KBM-7 (cell line): ENCODE results near the gene CA9.
A peak's percentile ranks its signal among the peaks of the same experiment; 100 is the strongest.
"Not testable (repeated sequence)": the region's sequence is repeated elsewhere in the genome, so short reads cannot be mapped to it uniquely, and the experiment has no call there.

Experiments
- DNase-seq: peaks from one replicate; pipeline ENCODE4 v3.0.0-alpha.2; 2015
- in situ Hi-C: fragments of 300-500 bp; cut with MboI; formaldehyde crosslinking; loops from 2 replicates; pipeline ENCODE4 v1.14.3; 2020; ENCODE audit warnings: low sequenced_read_pairs, low pct_unique_long_range_greater_than_20kb, mixed read lengths

CA9 gene

DNA sequence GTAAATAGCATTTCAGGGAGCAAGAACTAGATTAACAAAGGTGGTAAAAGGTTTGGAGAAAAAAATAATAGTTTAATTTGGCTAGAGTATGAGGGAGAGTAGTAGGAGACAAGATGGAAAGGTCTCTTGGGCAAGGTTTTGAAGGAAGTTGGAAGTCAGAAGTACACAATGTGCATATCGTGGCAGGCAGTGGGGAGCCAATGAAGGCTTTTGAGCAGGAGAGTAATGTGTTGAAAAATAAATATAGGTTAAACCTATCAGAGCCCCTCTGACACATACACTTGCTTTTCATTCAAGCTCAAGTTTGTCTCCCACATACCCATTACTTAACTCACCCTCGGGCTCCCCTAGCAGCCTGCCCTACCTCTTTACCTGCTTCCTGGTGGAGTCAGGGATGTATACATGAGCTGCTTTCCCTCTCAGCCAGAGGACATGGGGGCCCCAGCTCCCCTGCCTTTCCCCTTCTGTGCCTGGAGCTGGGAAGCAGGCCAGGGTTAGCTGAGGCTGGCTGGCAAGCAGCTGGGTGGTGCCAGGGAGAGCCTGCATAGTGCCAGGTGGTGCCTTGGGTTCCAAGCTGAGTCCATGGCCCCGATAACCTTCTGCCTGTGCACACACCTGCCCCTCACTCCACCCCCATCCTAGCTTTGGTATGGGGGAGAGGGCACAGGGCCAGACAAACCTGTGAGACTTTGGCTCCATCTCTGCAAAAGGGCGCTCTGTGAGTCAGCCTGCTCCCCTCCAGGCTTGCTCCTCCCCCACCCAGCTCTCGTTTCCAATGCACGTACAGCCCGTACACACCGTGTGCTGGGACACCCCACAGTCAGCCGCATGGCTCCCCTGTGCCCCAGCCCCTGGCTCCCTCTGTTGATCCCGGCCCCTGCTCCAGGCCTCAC lies at the start of gene CA9:
Gene CA9, plus strand, starts transcription at position 797 of the 893 bp plus-strand sequence. Its CDS starts 32 bp downstream, at position 829.
- in situ Hi-C loops: no loop called here
- no peak for DNase-seq

DNA sequence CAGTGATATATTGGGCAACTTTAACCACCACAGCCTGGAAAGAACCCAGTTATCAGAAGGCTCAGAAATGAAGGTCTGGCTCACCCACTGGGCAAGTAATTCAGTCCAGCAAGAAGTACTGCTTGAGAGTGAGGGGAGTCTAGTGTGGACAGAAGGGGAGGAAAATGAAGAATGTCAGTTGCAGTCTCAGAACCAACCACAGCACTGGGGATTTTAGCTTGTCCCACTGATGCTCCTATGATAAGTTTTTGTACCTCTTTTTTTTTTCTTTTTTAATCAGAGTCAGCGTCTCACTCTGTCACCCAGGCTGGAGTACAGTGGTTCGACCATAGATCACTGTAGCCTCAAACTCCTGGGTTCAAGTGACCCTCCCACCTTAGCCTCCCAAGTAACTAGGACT lies 46.2 kb upstream of the CA9 start:
- DNase-seq: no peak
- in situ Hi-C loops: no loop called here

DNA sequence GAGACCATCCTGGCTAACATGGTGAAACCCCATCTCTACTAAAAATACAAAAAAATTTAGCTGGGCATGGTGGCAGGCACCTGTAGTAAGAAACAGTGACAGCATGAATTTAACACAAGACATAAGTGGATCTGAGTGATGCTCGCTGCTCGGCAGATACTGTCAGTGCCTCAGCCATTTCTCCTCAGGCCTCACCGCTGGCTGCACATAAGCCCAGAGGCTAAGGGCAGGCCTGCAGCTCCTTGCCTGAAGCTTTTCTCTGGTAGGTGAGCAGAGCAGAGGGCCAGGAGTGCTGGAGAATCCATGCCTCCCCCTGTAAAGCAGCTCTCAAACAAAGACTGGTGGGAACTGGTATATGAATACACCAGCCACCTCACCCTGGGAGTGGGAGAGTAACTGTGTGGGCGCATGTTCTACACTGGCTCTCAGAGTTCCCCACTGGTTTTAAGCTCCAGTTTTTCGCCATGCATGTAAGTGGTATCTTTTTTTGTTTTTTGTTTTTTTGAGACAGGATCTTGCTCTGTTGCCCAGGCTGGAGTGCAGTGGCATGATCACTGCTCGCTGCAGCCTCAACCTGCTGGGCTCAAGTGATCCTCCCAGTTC lies 45.2 kb upstream of the CA9 start:
- DNase-seq: no peak
- in situ Hi-C loops: no loop called here

DNA sequence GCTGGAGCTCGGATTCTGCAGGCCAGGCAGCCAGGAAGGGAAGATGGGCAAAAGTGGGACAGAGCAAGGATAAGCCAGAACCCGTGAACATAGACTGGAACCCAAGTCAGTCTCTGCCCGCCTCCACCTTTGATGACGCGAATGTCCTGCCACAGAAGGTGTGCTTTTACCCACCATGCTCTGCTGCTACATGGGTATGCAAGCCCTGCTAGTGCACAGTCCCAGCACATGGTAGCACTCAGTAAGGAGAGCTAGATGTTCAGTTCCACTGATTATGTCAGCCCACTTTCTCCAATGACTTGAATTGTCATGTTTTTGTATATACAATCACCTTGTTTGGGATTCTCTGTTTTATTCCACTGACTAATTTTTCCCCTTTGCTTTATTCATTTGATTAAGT lies 44.1 kb upstream of the CA9 start:
- in situ Hi-C loops: no loop called here
- no peak for DNase-seq

GRCh38 chr9:35635730-35636129 lies 38.0 kb upstream of the CA9 start:
- no peak for DNase-seq
- in situ Hi-C loops: no loop called here

GRCh38 chr9:35636135-35636876 lies 37.4 kb upstream of the CA9 start:
- no peak for DNase-seq
- in situ Hi-C loops: no loop called here

- DNase-seq, in situ Hi-C loops: not testable (repeated sequence)
Observed at GRCh38 chr9:35636877-35637246, 36.9 kb upstream of the CA9 start.

DNA sequence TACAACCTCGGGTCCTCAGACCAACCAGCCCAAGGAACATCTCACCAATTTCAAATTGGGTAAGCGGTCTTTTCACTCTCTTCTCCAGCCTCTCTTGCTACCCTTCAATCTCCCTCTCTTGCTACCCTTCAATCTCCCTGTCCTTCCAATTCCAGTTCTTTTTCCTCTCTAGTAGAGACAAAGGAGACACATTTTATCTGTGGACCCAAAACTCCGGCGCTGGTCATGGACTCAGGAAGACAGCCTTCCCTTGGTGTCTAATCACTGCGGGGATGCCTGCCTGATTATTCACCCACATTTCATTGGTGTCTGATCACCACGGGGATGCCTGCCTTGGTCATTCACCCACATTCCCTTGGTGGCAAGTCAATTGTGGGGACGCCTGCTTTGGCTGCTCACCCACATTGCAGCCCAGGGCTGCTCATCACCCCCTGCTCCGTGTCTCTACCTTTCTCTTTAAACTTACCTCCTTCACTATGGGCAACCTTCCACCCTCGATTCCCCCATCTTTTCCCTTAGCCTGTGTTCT lies 36.2 kb upstream of the CA9 start:
- DNase-seq, in situ Hi-C loops: not testable (repeated sequence)

GRCh38 chr9:35638751-35639150 lies 35.0 kb upstream of the CA9 start:
- in situ Hi-C loops, DNase-seq: not testable (repeated sequence)

DNA sequence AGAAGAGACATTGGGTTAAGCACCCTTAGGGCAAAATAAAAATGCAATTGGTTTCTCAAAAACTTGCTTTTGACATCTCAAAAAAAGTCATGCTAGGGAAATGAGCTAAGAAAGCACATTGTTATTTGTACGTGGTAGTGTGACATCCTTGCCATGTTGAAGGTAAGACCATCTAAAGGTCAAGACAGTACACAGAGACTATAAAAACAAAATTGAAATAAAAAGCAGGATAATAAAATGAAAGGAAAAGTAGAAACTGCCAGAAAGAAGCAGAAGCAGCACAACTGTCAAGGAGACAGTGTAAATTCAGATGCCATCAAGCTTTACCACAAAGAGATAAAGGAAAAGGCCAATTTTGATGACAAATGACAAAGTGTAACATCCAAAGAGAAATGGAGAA lies 34.5 kb upstream of the CA9 start:
- in situ Hi-C loops, DNase-seq: not testable (repeated sequence)

DNA sequence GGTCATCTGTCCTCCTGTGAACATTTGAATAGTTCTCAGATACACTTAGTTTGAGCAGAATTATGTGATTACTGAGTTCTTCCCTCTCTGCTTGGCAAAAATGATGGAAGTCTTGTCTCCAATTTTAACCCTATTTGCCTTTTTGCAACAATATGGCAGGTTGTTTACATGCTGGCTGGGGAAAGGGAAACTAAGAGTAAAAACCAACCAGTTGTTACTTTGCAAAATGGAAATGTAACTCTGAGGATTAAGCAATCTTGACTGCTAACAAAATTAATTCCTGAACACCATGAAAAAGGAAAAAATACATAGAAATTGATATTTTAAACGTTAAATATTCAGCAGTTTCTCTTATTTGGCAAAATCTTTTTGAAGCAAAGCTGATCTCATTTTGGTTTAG lies 34.1 kb upstream of the CA9 start:
- no peak for DNase-seq
- in situ Hi-C loops: no loop called here

GRCh38 chr9:35640431-35640830 lies 33.3 kb upstream of the CA9 start:
- DNase-seq, in situ Hi-C loops: not testable (repeated sequence)

- DNase-seq: peak; percentile 53
- in situ Hi-C loops: not testable (repeated sequence)
Observed at GRCh38 chr9:35641478-35641877, 32.2 kb upstream of the CA9 start.

- no peak for DNase-seq
- in situ Hi-C loops: no loop called here
Observed at GRCh38 chr9:35643046-35643445, 30.7 kb upstream of the CA9 start.

- in situ Hi-C loops, DNase-seq: not testable (repeated sequence)
Observed at GRCh38 chr9:35645736-35646135, 28.0 kb upstream of the CA9 start.

- peak; percentile 68 for DNase-seq
- in situ Hi-C loops: no loop called here
Observed at GRCh38 chr9:35646153-35646532, 27.6 kb upstream of the CA9 start.

- DNase-seq: peak; percentile 96
Observed at GRCh38 chr9:35646533-35647265, 27.0 kb upstream of the CA9 start.

DNA sequence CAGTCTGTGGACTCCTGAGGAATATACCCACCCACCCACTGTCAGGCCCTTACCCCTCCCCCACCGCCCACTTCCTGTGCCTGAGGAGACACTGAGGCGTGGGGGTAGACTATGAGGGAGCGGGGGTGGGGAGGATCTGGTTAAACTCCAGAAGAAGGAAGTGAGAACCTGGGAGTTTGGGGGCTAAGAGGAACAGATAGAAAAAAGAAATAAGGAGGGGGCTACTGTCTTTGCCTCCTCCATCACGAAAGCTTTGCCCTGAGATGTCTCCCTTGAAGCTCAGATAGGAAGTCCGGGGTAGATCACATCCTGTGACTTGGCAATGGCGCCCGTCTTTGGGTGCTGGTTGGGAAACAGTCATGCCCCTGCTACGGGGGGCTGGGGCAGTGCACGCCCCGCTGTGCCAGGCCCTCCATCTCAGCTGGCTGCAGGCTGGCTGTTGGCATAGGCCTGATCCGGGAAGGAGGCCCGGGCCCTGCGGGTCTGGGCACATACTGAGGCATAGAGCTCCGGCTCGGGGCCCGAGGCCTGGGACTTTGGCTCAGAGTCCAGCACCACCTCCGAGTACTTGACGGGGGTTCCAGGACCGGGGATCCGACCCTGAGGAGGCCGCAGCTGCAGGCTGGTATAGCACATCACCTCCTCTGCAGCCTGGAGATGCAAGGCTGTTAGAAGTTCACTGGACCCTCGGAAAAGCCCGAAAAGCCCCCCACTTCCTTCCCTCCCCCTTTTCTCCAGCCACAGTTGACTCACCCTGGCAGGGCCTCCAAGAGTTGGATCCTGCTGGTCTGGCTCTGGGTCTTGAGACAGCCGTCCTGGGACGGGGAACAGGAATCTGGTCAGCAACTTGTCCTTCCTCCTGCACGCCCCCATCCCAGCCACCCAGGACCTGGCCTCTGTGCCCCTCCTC lies 24.0 kb upstream of the CA9 start:
- in situ Hi-C loops: no loop called here
- DNase-seq: peak; percentile 77

More at GRCh38 chr9:35646533-35647265, 27.0 kb upstream of the CA9 start:
- in situ Hi-C loops: no loop called here
